Measurements from ENCODE around the gene C22orf15.

C22orf15 gene

DNA sequence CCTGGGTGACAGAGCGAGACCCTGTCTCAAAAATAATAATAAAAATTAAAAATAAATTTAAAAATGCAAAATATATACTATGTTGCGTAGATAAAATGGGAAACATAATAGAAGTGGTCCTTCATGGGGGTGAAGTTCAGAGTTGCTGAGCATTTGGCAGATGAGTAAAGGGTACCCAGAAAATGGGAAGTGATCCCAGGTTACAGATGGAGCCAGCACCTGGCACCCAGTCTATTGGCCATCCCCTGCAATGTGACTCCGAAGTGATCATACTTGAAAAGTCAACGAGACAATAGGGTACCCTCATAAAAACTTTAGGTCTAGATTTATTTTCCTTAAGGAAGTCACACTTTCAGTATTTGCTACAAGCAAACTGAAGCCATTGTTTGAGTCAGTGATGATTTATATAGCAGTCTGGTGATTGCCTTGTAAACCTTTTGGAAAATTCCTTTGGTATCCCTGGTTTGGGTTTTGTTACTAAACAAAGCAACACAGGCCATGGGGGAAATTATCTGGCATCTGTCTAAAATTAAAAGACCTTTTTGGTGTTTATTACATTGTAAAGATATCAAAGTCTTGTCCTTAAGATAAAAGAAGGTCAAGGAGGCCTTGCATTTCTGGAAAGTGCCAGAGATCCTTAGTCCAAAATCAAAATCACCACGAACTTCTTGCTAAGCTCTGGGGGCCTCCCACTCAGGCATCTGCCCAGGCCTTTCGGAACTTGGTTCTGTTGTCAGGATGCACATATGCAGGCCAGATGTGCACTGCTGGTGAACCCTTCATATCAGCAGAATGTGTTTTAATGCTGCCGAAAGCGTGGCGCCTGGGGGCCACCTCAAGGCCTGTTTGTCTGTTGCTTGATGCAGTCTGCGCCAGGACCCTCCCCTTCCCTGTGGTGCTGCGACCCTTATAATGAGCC is 28.3 kb downstream of the C22orf15 start:
- no peak for DNase-seq

GRCh38 chr22:23791738-23792645 is 29.2 kb downstream of the C22orf15 start:
- no peak for DNase-seq

GRCh38 chr22:23793326-23793725 is 30.5 kb downstream of the C22orf15 start:
- no peak for DNase-seq

GRCh38 chr22:23796461-23796860 is 33.7 kb downstream of the C22orf15 start:
- no peak for DNase-seq

GRCh38 chr22:23800297-23801237 is 37.8 kb downstream of the C22orf15 start:
- DNase-seq = no peak

- no peak for DNase-seq
Observed at GRCh38 chr22:23801238-23801821, 38.5 kb downstream of the C22orf15 start.

DNA sequence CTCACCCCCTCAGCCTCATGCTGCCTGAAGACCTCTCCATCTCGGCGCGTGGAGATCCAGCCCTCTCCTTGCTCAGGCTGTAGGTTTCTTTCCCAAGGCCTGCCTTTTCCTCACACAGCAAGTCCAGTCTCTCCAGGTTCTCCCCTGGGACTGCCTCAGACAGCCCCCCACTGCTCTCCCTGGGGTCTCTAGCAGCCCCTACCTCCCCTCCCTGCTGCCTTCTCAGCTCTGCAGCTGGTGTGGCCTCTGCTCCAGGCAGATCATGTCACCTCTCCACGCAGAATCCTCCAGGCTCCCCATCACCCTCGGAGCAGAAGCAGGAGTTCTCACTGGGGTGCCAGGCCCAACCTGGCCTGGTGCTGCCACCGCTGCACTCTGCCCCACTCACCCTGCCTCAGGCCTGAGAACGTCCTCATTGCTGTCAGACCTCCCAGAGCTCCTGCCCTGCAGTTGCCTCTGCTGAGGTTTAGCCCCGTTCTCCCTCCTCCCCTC is 39.1 kb downstream of the C22orf15 start:
- DNase-seq = no peak

DNA sequence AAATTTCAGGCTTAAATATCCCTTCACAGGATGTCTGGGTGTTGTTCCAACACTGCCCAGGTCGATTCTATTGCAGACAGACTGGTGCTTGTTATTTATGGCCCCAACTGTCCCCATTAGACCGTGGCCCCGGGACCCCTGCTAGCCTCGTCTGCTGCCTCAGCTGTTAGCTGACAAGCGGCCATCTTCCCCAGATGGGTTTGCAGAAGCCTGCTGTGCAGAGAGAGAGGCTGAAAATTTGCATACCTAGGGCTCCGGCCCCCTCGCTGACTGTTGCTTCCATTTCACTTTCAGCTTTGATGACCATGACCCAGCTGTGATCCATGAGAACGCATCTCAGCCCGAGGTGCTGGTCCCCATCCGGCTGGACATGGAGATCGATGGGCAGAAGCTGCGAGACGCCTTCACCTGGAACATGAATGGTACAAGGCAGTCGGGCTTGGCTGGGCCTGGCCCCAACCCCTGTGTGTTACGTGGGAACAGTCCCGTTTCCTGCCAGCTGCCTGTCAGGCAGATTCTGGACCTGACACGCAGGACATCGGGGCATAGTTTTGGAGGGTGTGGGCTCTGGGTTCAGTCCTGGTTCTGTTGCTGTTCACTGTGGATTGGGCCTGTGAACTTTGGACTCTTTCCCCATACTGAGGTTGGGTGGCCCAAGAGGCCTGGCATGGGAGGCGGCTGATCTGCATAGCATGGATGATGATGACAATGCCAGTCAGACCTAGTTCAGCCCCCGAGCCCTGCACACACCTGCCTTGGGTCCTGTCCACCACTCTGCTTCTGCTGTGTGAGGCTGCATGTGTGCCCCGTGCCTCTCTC is 40.4 kb downstream of the C22orf15 start:
- no peak for DNase-seq

- DNase-seq = no peak
Observed at GRCh38 chr22:23804781-23805291, 42.0 kb downstream of the C22orf15 start.

DNA sequence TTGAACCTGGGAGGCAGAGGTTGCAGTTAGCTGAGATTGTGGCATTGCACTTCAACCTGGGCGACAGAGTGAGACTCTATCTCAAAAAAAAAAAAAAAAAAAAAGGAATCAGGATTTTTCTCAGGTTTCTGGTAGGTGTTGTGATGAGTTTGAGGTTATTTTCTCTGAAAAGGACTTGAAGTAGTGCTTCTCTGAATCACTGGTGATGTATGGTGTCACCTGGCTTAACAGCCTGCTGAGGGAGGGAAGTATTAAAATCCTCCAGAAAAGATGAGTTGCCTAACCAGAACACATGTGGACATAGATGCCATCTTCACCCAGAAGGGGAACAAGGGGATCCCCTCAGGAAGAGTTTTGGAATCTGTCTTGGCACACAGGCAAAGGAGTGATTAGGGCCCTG is 44.0 kb downstream of the C22orf15 start:
- no peak for DNase-seq

- DNase-seq = no peak
Observed at GRCh38 chr22:23812378-23812777, 49.6 kb downstream of the C22orf15 start.
